ENCODE measurements around the gene MRPL10.

DNA sequence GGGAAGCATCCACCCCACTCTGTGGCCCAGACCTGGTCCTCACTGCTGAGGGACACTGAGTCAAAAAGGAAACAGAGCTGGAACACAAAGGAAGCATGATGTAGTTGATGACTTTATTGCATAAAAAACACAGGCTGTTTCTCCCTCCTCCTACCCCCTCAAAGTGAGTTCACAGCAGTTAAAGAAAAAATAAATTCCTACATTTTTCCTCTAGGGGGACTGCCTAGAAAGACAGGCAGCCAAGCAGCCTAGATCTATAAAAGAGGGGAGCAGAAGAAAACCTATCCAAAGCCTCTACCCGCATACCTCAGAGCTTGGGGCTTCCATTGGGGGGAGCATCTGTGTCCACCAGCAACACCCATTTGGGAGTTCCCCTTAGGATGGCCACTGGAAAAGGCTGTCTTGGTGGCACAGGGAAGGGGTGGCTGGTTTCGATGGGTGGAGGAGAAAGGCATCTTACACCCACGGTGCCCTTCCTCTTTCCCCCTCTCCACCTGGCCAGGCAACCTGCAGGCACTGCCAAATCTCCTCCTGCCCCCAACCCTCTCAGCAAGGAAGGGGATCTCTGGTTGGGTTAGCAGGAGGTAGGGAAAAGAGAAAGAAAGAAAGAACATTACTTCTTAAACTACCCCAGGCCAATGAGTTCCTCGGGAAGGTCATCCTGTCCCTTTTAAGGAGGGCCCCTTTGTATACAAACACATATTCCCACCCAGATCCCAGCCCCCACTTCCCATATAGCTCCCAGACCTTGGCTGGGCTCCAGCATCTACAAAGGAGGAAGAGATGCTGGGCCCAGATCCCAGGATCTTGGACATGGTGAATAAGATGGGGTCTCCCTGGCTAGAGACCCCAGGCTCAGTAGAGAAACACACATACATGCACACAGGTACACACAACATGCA is 13.7 kb upstream of the MRPL10 start:
- TF ChIP-seq, protein P1, sequence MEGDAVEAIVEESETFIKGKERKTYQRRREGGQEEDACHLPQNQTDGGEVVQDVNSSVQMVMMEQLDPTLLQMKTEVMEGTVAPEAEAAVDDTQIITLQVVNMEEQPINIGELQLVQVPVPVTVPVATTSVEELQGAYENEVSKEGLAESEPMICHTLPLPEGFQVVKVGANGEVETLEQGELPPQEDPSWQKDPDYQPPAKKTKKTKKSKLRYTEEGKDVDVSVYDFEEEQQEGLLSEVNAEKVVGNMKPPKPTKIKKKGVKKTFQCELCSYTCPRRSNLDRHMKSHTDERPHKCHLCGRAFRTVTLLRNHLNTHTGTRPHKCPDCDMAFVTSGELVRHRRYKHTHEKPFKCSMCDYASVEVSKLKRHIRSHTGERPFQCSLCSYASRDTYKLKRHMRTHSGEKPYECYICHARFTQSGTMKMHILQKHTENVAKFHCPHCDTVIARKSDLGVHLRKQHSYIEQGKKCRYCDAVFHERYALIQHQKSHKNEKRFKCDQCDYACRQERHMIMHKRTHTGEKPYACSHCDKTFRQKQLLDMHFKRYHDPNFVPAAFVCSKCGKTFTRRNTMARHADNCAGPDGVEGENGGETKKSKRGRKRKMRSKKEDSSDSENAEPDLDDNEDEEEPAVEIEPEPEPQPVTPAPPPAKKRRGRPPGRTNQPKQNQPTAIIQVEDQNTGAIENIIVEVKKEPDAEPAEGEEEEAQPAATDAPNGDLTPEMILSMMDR (IDR thresholded peaks at IDR 0.05; ENCODE audit: extremely low read depth in 1 of 2, insufficient read depth in 1 of 2, low read depth in 1 of 2, low read length in 2 of 2): peak; percentile 16 to 23
- no peak for TF ChIP-seq POLR2A (IDR thresholded peaks at IDR 0.05; ENCODE audit: low read depth, low read length)
